ENCODE data around the gene PRELID1. TPM values are rescaled to one million over a fixed set of nuclear protein-coding genes. Genes with fewer than 3 reads are reported as not detected.
A peak's percentile ranks its signal among the peaks of the same experiment; 100 is the strongest.

The PRELID1 gene
- total RNA-seq, 1 donor from 2014 or later: 126 TPM

GRCh38 chr5:177293819-177294581 is 9.6 kb upstream of the PRELID1 start:
- Mint-ChIP-seq H3K36me3 (peaks cover 26% of the 10 kb centered on the region), H3K9me3 (no peaks in the 10 kb centered on the region), H3K4me1 (ENCODE audit: unreplicated experiment) (peaks cover 19% of the 10 kb centered on the region), H3K27me3 (no peaks in the 10 kb centered on the region), H3K27ac (peak overlapping the region; percentile 36), H3K4me3 (no peak overlapping the region)
- DNase-seq (ENCODE audit: extremely low spot score, unreplicated experiment): no peak
- TF ChIP-seq CTCF (conservative IDR thresholded peaks at IDR 0.05): no peak

- H3K27ac Mint-ChIP-seq: no peak overlapping the region
- H3K27me3 Mint-ChIP-seq: no peaks in the 10 kb centered on the region
- no peaks in the 10 kb centered on the region for H3K9me3 Mint-ChIP-seq
- peaks cover 22% of the 10 kb centered on the region for H3K36me3 Mint-ChIP-seq
- peak; percentile 49 for DNase-seq (ENCODE audit: extremely low spot score, unreplicated experiment)
- H3K4me1 Mint-ChIP-seq (ENCODE audit: unreplicated experiment): peaks cover 25% of the 10 kb centered on the region
- TF ChIP-seq CTCF (conservative IDR thresholded peaks at IDR 0.05): no peak
- no peak overlapping the region for H3K4me3 Mint-ChIP-seq
Observed at GRCh38 chr5:177294632-177295031, 9.0 kb upstream of the PRELID1 start.

- Mint-ChIP-seq H3K9me3 (no peaks in the 10 kb centered on the region), H3K4me3 (no peak overlapping the region), H3K27me3 (no peaks in the 10 kb centered on the region), H3K4me1 (ENCODE audit: unreplicated experiment) (peaks cover 37% of the 10 kb centered on the region), H3K36me3 (peaks cover 21% of the 10 kb centered on the region), H3K27ac (peak overlapping the region; percentile 39)
- no peak for TF ChIP-seq CTCF (conservative IDR thresholded peaks at IDR 0.05)
- DNase-seq (ENCODE audit: extremely low spot score, unreplicated experiment): peak; percentile 54
Observed at GRCh38 chr5:177295924-177296323, 7.7 kb upstream of the PRELID1 start.

DNA sequence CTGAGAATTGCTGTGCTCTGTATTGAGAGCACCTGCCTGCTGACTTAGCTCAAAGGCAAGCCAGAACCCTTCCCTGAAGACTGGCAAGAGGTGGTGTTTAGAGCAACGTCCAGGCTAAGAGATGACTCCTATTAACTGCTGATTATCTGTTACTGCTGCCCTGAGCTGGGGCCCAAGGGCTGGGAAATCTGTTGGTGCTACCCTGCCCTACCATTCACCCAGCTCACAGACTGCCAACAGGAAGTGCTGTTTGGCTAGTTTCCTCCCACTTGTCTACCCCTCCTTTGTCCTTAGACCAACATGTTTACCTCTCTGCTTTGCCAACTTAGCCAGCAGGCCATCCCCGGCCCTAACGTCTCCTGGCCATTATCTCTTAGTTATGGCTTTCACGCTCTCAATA is 7.0 kb upstream of the PRELID1 start:
- peak overlapping the region; percentile 46 for H3K27ac Mint-ChIP-seq
- H3K36me3 Mint-ChIP-seq: peaks cover 21% of the 10 kb centered on the region
- DNase-seq (ENCODE audit: extremely low spot score, unreplicated experiment): peak; percentile 42
- no peak overlapping the region for H3K4me3 Mint-ChIP-seq
- H3K9me3 Mint-ChIP-seq: no peaks in the 10 kb centered on the region
- no peak for TF ChIP-seq CTCF (conservative IDR thresholded peaks at IDR 0.05)
- no peaks in the 10 kb centered on the region for H3K27me3 Mint-ChIP-seq
- H3K4me1 Mint-ChIP-seq (ENCODE audit: unreplicated experiment): peaks cover 43% of the 10 kb centered on the region

- Mint-ChIP-seq H3K9me3 (no peaks in the 10 kb centered on the region), H3K27ac (peak overlapping the region; percentile 100), H3K27me3 (no peaks in the 10 kb centered on the region), H3K36me3 (peaks cover 11% of the 10 kb centered on the region), H3K4me1 (ENCODE audit: unreplicated experiment) (peaks cover 52% of the 10 kb centered on the region), H3K4me3 (no peak overlapping the region)
- TF ChIP-seq CTCF (conservative IDR thresholded peaks at IDR 0.05): no peak
- DNase-seq (ENCODE audit: extremely low spot score, unreplicated experiment): no peak
Observed at GRCh38 chr5:177297922-177298321, 5.7 kb upstream of the PRELID1 start.

All from type B pancreatic cell (in vitro differentiated cells).